Calu3 (cell line): Measurements from ENCODE around the gene ARL5B. TPM values are rescaled to one million over a fixed set of nuclear protein-coding genes. Genes with fewer than 3 reads are reported as not detected.
A peak's percentile ranks its signal among the peaks of the same experiment; 100 is the strongest.

Experiments used
- BruUV-seq: library from RNA; stranded (reverse); fragments of 400-500 nt; replicated peaks from 2 replicates; lab custom pipeline; 2021; lab: Mats Ljungman, UMichigan
- CTCF ChIA-PET: fragments of 300-600 bp; sonication (Branson Sonifier 250); formaldehyde crosslinking; loops from one replicate; lab custom pipeline; 2022; ENCODE audit warnings: antibody characterized with exemption; lab: Charles Lee
- DNase-seq: peaks from one replicate; pipeline ENCODE4 v3.0.0; 2022
- H3K27ac Mint-ChIP-seq: one replicate; pipeline ENCODE4 v1.8.0; 2022; ENCODE audit warnings: mixed read lengths; ENCODE audit not compliant: unreplicated experiment
- H3K27me3 Mint-ChIP-seq: one replicate; pipeline ENCODE4 v1.8.0; 2022; ENCODE audit warnings: mixed read lengths; ENCODE audit not compliant: unreplicated experiment
- H3K36me3 Mint-ChIP-seq: one replicate; pipeline ENCODE4 v1.8.0; 2022; ENCODE audit warnings: mild to moderate bottlenecking, moderate library complexity, mixed read lengths; ENCODE audit not compliant: insufficient read depth, unreplicated experiment
- H3K4me1 Mint-ChIP-seq: one replicate; pipeline ENCODE4 v1.8.0; 2022; ENCODE audit warnings: mild to moderate bottlenecking, low read depth, mixed read lengths; ENCODE audit not compliant: unreplicated experiment
- H3K4me3 Mint-ChIP-seq: one replicate; pipeline ENCODE4 v1.8.0; 2022; ENCODE audit warnings: mild to moderate bottlenecking, low read depth, moderate library complexity, mixed read lengths; ENCODE audit not compliant: unreplicated experiment
- H3K9me3 Mint-ChIP-seq: one replicate; pipeline ENCODE4 v1.8.0; 2022; ENCODE audit warnings: low read depth, mixed read lengths; ENCODE audit not compliant: unreplicated experiment
- CTCF ChIP-seq: fragments of 200-600 bp; IDR thresholded peaks from one replicate; pipeline ENCODE4 v1.8.0; 2022; ENCODE audit warnings: antibody characterized with exemption; ENCODE audit not compliant: unreplicated experiment
- intact Hi-C: fragments of 100-400 bp; cut with micrococcal nuclease; formaldehyde crosslinking; loops from one replicate; pipeline ENCODE4 v1.10.0; 2022; ENCODE audit not compliant: unreplicated experiment
- total RNA-seq: library from RNA; stranded (reverse); gene quantifications from 2 replicates; pipeline ENCODE4 v1.2.3, GENCODE V29; 2022

ARL5B gene
- total RNA-seq, 1 experiment from 2014 or later = 15.3 TPM

DNA sequence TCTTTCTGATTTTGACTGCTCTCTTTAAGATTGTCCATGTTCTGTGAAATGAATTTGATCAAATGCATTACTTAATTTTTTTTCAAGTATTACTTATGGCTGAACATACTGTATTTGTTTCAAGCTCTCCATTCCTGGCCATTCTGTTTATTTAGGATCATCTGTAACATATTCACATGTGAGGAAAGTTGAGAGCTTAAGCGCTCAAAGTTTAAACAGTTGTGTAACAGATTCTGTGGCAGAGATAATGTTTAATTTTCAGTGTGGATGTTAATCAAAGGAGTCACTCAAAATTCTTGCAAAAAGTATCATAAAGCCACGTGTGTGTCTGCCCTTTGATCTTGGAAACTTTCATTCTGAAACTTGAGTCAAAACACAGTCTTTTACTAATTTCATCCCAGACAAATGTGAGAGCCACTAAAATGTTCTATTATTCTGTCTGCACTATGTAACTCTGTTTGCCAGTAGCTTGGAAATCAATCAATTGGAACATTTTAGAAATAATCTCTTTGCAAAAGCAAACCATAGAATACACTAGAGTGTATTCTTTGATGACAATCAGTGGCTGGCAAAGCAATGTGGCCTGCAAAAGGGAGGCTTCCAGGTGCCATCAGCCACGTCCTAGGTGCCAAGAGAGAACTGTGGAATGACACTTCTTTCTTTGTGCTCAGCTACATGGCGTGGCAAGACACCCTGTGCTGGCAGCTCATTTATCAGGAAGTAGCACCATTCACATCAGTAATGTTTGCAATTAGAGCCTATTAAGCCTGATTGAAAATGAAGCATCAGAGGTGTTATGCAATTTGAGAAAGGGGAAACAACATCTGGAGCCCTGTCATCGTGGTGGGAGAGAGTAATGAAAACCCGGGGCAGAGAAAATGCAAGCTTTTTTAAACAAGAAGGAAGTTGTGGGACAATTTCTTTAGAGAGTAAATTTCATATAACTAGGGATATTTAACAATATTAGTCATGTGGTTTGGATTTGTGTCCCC is 40.9 kb downstream of the ARL5B start:
- Mint-ChIP-seq H3K9me3 (no peaks in the 10 kb centered on the region), H3K27ac (no peak overlapping the region), H3K4me3 (no peak overlapping the region), H3K27me3 (no peaks in the 10 kb centered on the region), H3K4me1 (peaks cover 5% of the 10 kb centered on the region), H3K36me3 (no peaks in the 10 kb centered on the region)
- no peak for TF ChIP-seq CTCF
- DNase-seq = no peak
- no TSS peak for BruUV-seq
- intact Hi-C loops = no loop called here
- CTCF ChIA-PET = interaction anchor here (1.0 kb wide), 1 partner anchor 11 kb away, joined by 3 read pairs; no protein-coding TSS in a partner anchor

DNA sequence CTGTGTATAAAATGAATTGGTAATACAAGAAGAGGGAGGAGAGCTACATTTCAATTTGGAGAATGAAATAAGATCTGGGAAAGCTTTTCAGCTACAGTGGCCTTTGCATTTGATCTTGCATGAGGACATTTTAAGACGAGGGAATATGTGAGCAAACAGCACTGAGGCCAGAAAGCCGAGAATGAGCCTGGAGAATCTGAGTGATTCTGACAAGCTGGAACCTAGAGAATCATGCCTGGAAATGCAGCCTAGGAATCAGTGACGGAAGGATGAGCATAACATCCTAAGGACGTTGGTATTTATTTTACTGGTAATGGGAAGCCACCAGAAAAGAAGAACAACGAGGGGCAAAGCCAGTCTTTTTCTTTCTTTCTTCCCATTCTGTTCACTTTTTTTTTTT is 44.3 kb downstream of the ARL5B start:
- H3K27ac Mint-ChIP-seq = no peak overlapping the region
- no peaks in the 10 kb centered on the region for H3K36me3 Mint-ChIP-seq
- DNase-seq = no peak
- no peaks in the 10 kb centered on the region for H3K9me3 Mint-ChIP-seq
- CTCF ChIA-PET = interaction anchor here (0.6 to 0.7 kb wide), 3 partner anchors 156 to 1117 kb away, joined by 3 to 4 read pairs (median 3); no protein-coding TSS in a partner anchor
- peaks cover 5% of the 10 kb centered on the region for H3K4me1 Mint-ChIP-seq
- no peaks in the 10 kb centered on the region for H3K27me3 Mint-ChIP-seq
- intact Hi-C loops = no loop called here
- BruUV-seq = no TSS peak
- no peak for TF ChIP-seq CTCF
- no peak overlapping the region for H3K4me3 Mint-ChIP-seq

GRCh38 chr10:18710201-18710653 is 51.0 kb downstream of the ARL5B start:
- Mint-ChIP-seq H3K4me3 (no peak overlapping the region), H3K9me3 (peaks cover 3% of the 10 kb centered on the region), H3K36me3 (peaks cover 4% of the 10 kb centered on the region), H3K27me3 (no peaks in the 10 kb centered on the region), H3K27ac (no peak overlapping the region), H3K4me1 (peaks cover 13% of the 10 kb centered on the region)
- no peak for DNase-seq
- intact Hi-C loops = loop anchor here (10.0 kb wide), 1 partner anchor 45 kb away; no protein-coding TSS in a partner anchor
- CTCF ChIA-PET = no interaction called here
- BruUV-seq = no TSS peak
- no peak for TF ChIP-seq CTCF

DNA sequence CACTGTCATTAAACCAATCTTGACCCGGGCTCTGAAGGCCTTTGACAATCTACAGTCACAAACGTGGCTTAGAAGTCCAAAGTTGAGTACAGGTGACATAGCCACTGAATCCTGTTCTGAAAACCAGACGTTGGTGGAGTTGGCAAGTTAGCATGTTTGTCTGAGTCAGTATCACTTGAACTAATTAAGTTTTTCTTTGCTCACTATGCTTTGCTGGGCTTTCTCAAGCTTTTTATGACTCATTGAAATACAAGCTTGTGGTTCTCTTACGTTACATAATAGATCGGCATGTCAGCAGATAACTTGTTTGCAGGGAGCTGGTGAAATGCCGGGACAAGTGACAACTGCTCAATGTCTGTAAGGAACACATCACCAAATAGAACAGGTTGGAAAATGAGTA is 53.8 kb downstream of the ARL5B start:
- CTCF ChIA-PET = interaction anchor here (0.7 kb wide), 1 partner anchor 9 kb away, joined by 3 read pairs; no protein-coding TSS in a partner anchor
- no peak overlapping the region for H3K4me3 Mint-ChIP-seq
- peaks cover 4% of the 10 kb centered on the region for H3K36me3 Mint-ChIP-seq
- peaks cover 3% of the 10 kb centered on the region for H3K9me3 Mint-ChIP-seq
- H3K4me1 Mint-ChIP-seq = peaks cover 13% of the 10 kb centered on the region
- DNase-seq = peak; percentile 40
- H3K27ac Mint-ChIP-seq = peak overlapping the region; percentile 64
- no TSS peak for BruUV-seq
- TF ChIP-seq CTCF = no peak
- H3K27me3 Mint-ChIP-seq = no peaks in the 10 kb centered on the region
- intact Hi-C loops = loop anchor here (10.0 kb wide), 1 partner anchor 48 kb away; no protein-coding TSS in a partner anchor
